DND-41 (cell line): Measurements from ENCODE around the gene UFC1.

ENCODE experiments used
- EZH2 ChIP-seq: IDR thresholded peaks from 3 replicates; pipeline ENCODE4 v1.6.1; 2012; ENCODE audit warnings: borderline replicate concordance, low read depth, mild to moderate bottlenecking, moderate library complexity, low read length, inconsistent platforms; ENCODE audit not compliant: severe bottlenecking
- TF ChIP-seq, protein P1 (sequence below): IDR thresholded peaks from 2 replicates; pipeline ENCODE4 v1.5.1; 2012; ENCODE audit warnings: borderline replicate concordance, low read length, moderate library complexity, mild to moderate bottlenecking; ENCODE audit not compliant: poor library complexity, severe bottlenecking; ENCODE audit errors: extremely low read depth

DNA sequence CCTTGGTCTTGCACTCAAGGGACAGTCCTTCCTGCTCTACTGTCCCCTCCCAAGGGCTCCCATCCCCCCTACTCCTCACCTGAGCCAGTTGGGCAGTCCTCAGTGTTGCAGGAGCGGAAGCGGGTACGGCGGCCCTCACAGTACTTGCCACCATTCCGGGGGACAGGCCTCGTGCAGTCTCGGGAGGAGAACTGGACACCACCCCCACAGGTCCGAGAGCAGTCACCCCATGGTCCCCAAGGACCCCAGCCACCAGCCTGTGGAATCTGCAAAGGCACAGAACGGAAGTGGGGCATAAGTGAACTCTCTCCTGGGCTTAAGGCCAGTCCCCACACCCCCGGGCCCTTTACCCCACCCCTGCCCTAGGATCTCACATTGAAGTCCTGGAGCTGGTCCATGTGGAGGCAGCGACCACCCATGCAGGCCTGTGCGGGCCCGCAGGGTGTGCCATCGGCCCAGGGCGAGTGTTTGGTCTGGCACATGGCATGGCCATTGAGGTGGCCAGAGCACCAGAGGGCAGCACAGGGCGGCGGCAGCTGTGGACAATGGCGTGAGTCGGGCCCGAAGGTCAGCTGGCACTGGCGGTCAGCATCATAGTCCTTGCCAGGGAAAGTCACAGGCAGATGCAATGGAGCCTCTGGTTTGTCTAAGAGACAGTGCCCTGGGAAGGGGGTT, 39.9 kb downstream of the UFC1 start:
- TF ChIP-seq, protein P1, sequence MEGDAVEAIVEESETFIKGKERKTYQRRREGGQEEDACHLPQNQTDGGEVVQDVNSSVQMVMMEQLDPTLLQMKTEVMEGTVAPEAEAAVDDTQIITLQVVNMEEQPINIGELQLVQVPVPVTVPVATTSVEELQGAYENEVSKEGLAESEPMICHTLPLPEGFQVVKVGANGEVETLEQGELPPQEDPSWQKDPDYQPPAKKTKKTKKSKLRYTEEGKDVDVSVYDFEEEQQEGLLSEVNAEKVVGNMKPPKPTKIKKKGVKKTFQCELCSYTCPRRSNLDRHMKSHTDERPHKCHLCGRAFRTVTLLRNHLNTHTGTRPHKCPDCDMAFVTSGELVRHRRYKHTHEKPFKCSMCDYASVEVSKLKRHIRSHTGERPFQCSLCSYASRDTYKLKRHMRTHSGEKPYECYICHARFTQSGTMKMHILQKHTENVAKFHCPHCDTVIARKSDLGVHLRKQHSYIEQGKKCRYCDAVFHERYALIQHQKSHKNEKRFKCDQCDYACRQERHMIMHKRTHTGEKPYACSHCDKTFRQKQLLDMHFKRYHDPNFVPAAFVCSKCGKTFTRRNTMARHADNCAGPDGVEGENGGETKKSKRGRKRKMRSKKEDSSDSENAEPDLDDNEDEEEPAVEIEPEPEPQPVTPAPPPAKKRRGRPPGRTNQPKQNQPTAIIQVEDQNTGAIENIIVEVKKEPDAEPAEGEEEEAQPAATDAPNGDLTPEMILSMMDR = no peak
- TF ChIP-seq EZH2 = no peak
